Loucy (cell line): Measurements from ENCODE around the gene DRAXIN.
A peak's percentile ranks its signal among the peaks of the same experiment; 100 is the strongest.

Experiments used
- H2AFZ ChIP-seq: fragments of 200-600 bp; sonication (generic); 2 replicates; pipeline ENCODE4 v1.6.0; 2016; ENCODE audit warnings: antibody characterized with exemption, mild to moderate bottlenecking, low read length, moderate library complexity
- H3F3A ChIP-seq: fragments of 200-600 bp; 2 replicates; pipeline ENCODE4 v1.6.0; 2016; ENCODE audit warnings: antibody characterized with exemption, low read depth, mild to moderate bottlenecking
- H3K27me3 ChIP-seq: fragments of 200-600 bp; sonication (generic); 2 replicates; pipeline ENCODE4 v1.6.1; 2014; ENCODE audit warnings: low read length, mild to moderate bottlenecking; ENCODE audit not compliant: insufficient read depth, poor library complexity, severe bottlenecking
- H3K36me3 ChIP-seq: fragments of 200-600 bp; sonication (generic); 2 replicates; pipeline ENCODE4 v1.6.1; 2016; ENCODE audit warnings: low read length; ENCODE audit not compliant: insufficient read depth
- H3K4me1 ChIP-seq: fragments of 200-600 bp; sonication (generic); 2 replicates; pipeline ENCODE4 v1.5.1; 2014; ENCODE audit warnings: low read length, mild to moderate bottlenecking; ENCODE audit not compliant: insufficient read depth, poor library complexity, severe bottlenecking
- H3K4me2 ChIP-seq: fragments of 200-600 bp; sonication (generic); 2 replicates; pipeline ENCODE4 v1.6.0; 2014; ENCODE audit warnings: antibody characterized with exemption, low read length, low read depth, mild to moderate bottlenecking; ENCODE audit not compliant: poor library complexity, severe bottlenecking
- H3K4me3 ChIP-seq: fragments of 200-600 bp; sonication (generic); 2 replicates; pipeline ENCODE4 v1.5.1; 2014; ENCODE audit warnings: low read length, mild to moderate bottlenecking, mixed read lengths; ENCODE audit not compliant: poor library complexity, severe bottlenecking
- H3K79me2 ChIP-seq: fragments of 200-600 bp; sonication (generic); 2 replicates; pipeline ENCODE4 v1.6.1; 2014; ENCODE audit warnings: low read length; ENCODE audit not compliant: insufficient read depth
- H3K9ac ChIP-seq: fragments of 200-600 bp; sonication (generic); 2 replicates; pipeline ENCODE4 v1.6.0; 2014; ENCODE audit warnings: mild to moderate bottlenecking, low read depth, low read length, moderate library complexity; ENCODE audit not compliant: poor library complexity, severe bottlenecking
- H3K9me2 ChIP-seq: fragments of 200-600 bp; sonication (generic); replicated peaks from 2 replicates; pipeline ENCODE4 v1.6.1; 2016; ENCODE audit warnings: low read depth, low read length, mixed read lengths
- H3K9me3 ChIP-seq: fragments of 200-600 bp; sonication (generic); 2 replicates; pipeline ENCODE4 v1.6.1; 2014; ENCODE audit warnings: mild to moderate bottlenecking, antibody characterized with exemption, low read length, low read depth; ENCODE audit not compliant: insufficient read depth
- H4K20me1 ChIP-seq: fragments of 200-600 bp; sonication (generic); 2 replicates; pipeline ENCODE4 v1.6.0; 2014; ENCODE audit warnings: antibody characterized with exemption, low read length, mild to moderate bottlenecking; ENCODE audit not compliant: insufficient read depth, poor library complexity, severe bottlenecking
- EZH2phosphoT487 ChIP-seq: fragments of 200-600 bp; IDR thresholded peaks from 2 replicates; pipeline ENCODE4 v1.6.1; 2018; ENCODE audit warnings: antibody characterized with exemption, mild to moderate bottlenecking, moderate library complexity, borderline replicate concordance
- TF ChIP-seq, protein P1 (sequence below): fragments of 200-600 bp; sonication (generic); conservative IDR thresholded peaks from 2 replicates; pipeline ENCODE4 v1.5.1; 2014; ENCODE audit warnings: mild to moderate bottlenecking, antibody characterized with exemption, low read length

The DRAXIN gene

DNA sequence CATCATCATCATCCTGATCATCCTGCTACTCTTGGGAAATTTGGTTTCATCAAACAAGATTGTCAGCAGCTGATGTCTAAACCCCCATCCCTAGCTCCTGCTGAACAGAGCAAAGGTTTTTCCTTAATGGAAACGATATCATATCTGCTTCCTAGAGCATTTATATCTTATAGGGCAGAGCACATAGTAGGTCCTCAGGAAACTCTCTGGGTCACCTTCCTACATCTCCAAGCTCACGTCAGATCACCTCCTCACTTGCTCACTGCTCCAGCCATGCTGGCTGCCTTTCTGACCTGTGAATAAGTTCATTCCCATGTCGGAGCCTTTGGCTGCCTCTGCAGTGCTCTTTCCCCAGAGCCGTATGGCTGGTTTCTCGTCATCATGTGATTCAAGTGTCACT is 47.7 kb upstream of the DRAXIN start:
- Histone ChIP-seq H3K9me3 (no peaks in the 10 kb centered on the region), H3K9ac (no peak overlapping the region), H3F3A (no peaks in the 10 kb centered on the region), H3K4me3 (no peak overlapping the region), H3K9me2 (no peaks in the 10 kb centered on the region), H3K27me3 (no peaks in the 10 kb centered on the region), H2AFZ (no peak overlapping the region), H3K4me1 (no peaks in the 10 kb centered on the region), H4K20me1 (no peaks in the 10 kb centered on the region), H3K36me3 (no peaks in the 10 kb centered on the region), H3K79me2 (no peaks in the 10 kb centered on the region), H3K4me2 (no peak overlapping the region)
- TF ChIP-seq, protein P1, sequence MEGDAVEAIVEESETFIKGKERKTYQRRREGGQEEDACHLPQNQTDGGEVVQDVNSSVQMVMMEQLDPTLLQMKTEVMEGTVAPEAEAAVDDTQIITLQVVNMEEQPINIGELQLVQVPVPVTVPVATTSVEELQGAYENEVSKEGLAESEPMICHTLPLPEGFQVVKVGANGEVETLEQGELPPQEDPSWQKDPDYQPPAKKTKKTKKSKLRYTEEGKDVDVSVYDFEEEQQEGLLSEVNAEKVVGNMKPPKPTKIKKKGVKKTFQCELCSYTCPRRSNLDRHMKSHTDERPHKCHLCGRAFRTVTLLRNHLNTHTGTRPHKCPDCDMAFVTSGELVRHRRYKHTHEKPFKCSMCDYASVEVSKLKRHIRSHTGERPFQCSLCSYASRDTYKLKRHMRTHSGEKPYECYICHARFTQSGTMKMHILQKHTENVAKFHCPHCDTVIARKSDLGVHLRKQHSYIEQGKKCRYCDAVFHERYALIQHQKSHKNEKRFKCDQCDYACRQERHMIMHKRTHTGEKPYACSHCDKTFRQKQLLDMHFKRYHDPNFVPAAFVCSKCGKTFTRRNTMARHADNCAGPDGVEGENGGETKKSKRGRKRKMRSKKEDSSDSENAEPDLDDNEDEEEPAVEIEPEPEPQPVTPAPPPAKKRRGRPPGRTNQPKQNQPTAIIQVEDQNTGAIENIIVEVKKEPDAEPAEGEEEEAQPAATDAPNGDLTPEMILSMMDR = no peak
- TF ChIP-seq EZH2phosphoT487 = no peak

DNA sequence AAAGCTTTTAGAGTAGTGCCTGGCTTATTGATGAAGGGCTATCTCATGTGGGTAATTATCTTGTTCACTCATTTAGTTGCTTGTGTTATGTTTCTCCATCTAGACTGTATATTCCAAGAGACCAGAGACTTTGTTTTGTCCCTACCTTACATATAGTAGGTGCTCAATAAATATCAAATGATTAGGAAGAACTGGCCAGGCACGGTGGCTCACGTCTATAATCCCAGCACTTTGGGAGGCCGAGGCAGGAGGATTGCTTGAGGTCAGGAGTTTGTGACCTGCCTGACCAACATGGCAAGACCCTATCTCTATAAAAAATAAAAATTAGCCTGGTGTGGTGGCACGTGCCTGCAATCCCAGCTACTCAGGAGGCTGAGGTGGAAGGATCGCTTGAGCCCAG is 46.2 kb upstream of the DRAXIN start:
- TF ChIP-seq, protein P1 = no peak
- no peak for TF ChIP-seq EZH2phosphoT487
- no peaks in the 10 kb centered on the region for H3K9me2 ChIP-seq
- H3K4me1 ChIP-seq = no peaks in the 10 kb centered on the region
- no peaks in the 10 kb centered on the region for H3K79me2 ChIP-seq
- no peaks in the 10 kb centered on the region for H4K20me1 ChIP-seq
- no peak overlapping the region for H3K4me3 ChIP-seq
- no peaks in the 10 kb centered on the region for H3K36me3 ChIP-seq
- H3K4me2 ChIP-seq = no peak overlapping the region
- no peaks in the 10 kb centered on the region for H3K9me3 ChIP-seq
- H3K27me3 ChIP-seq = no peaks in the 10 kb centered on the region
- H2AFZ ChIP-seq = no peak overlapping the region
- no peaks in the 10 kb centered on the region for H3F3A ChIP-seq
- no peak overlapping the region for H3K9ac ChIP-seq

DNA sequence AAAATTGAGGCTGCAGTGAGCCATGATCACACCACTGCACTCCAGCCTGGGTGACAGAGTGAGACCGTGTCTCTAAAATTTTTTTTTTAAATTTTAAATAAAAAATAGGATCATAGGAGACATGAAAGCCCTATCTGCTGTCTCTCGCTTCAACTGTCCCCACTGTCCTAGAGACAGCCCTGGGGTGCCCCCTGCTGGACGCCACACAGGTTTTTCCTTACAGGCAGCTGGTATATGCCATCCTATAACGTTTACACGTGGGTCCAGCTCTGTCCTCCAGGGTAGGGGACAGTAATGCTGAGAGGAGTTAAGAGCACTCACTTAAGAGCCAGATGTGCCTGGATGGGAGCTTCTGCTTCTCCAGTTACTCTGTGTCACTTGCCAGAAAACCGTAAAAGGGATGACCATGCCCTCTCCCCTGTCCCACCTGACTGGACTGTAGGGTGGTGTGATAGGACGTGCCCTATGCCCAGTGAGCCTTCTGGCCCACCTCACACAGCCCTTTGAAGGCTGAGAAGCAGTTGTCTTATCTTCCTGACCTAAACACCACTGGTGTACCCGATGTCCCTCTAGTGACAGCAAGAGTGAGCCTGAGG is 45.7 kb upstream of the DRAXIN start:
- Histone ChIP-seq H3F3A (no peaks in the 10 kb centered on the region), H3K36me3 (no peaks in the 10 kb centered on the region), H3K9me2 (no peaks in the 10 kb centered on the region), H4K20me1 (no peaks in the 10 kb centered on the region), H3K4me2 (no peak overlapping the region), H3K9me3 (no peaks in the 10 kb centered on the region), H3K4me3 (no peak overlapping the region), H3K79me2 (no peaks in the 10 kb centered on the region), H3K9ac (no peak overlapping the region), H2AFZ (no peak overlapping the region), H3K27me3 (no peaks in the 10 kb centered on the region), H3K4me1 (no peaks in the 10 kb centered on the region)
- no peak for TF ChIP-seq EZH2phosphoT487
- TF ChIP-seq, protein P1 = peak; percentile 75
